Lower leg skin (tissue), 3 donors: ENCODE results near the gene DLGAP4.

Experiments
- CTCF ChIP-seq, 3 donors: fragments of 450-650 bp; IDR thresholded peaks; one replicate each; pipeline ENCODE4 v1.5.1; 2016; ENCODE audit warnings: antibody characterized with exemption in 3 of 3, mild to moderate bottlenecking in 3 of 3, moderate library complexity in 2 of 3
- POLR2A ChIP-seq, 2 donors: fragments of 450-650 bp; IDR thresholded peaks; one replicate each; pipeline ENCODE4 v1.6.1; 2016 to 2017; ENCODE audit warnings: antibody characterized with exemption in 2 of 2, mild to moderate bottlenecking in 1 of 2, moderate library complexity in 1 of 2

DNA sequence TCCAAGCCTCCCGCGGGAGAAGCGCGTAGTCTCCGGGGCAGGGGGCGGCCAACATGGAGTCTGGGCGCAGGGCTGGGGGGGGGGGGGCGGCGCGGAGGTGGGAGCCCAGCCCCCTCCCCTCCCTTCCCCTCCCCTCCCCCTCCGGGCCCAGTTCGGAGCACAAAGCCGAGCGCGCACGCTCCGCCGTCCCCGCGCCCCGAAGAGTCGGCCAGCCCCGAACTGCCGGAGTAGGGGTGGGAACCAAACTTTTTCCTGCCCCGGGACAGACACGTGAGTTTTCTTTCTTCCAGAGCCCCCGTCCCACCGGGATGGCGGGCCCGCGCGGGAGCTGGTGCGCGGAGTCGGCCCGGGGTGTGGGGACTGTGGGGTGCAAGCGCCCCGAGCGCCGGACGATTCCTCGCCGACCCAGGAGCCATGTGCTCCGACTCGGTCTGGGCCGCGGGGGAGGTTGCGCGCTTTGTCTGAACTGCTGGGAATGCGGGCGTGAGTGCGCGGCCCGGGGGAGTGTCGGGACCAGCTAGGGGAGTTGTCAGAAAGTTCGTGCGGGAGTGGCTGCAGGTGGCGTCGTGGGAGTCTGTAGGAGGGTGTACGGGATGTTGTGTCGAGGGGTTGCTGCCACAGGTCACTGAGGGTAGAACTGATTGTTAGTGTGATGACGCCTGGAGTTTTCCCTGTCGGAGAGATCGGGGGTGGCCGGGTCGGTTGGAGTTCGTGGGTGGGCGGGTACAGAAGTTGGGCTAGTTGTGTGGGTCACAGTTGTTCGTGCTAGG is 268.4 kb downstream of the DLGAP4 start:
- peak in 1 of 3 donors; percentile 16 for TF ChIP-seq CTCF (IDR thresholded peaks at IDR 0.05)
- no peak for TF ChIP-seq POLR2A (IDR thresholded peaks at IDR 0.05)
